Measurements from ENCODE around the gene RNF166. TPM values are rescaled to one million over a fixed set of nuclear protein-coding genes. Genes with fewer than 3 reads are reported as not detected.

Gene RNF166
- total RNA-seq, 1 experiment from 2014 or later: 17.5 TPM

DNA sequence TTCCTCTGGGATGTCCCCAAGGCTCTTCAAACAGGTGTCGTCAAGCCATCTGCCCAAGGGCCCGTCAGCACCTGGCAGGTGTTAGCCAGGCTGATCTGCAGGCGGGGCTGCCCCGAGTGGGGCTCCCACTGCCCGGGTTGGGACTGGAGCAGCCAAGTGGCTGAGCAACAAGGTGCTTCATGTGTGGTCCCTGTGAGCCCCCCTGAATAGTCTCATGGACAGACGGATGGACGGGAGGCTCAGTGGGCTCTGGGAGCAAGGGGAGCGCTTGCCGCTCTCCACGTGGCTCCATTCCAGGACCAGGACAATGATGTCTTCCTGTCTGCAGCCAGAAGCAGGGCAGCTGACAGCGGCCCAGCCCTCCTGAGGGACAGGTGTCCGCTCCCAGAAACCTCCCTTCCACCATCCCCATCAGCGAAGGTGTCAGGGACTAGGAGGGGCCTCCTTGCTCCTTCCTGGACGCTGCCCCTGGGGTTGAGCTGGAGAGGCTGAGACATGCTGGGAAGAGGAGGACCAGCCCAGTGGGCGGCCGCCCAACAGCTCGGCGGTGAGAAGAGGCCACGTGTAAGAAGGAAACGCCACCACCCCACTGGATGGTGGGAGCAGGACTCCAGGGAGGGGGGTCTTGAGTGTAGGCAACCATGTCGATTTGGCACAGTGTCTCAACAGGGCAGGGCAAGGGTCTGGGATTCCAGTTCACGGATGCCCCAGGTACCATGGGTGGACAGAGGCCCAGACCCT is 29.5 kb downstream of the RNF166 start:
- Mint-ChIP-seq H3K27me3 (ENCODE audit: insufficient read depth, unreplicated experiment) (no peaks in the 10 kb centered on the region), H3K36me3 (ENCODE audit: insufficient read depth, unreplicated experiment) (peaks cover 6% of the 10 kb centered on the region), H3K9me3 (ENCODE audit: unreplicated experiment) (no peaks in the 10 kb centered on the region), H3K4me3 (ENCODE audit: unreplicated experiment) (no peak overlapping the region), H3K4me1 (ENCODE audit: insufficient read depth, unreplicated experiment) (no peaks in the 10 kb centered on the region), H3K27ac (ENCODE audit: low read depth, unreplicated experiment) (no peak overlapping the region)
- TF ChIP-seq, protein P1, sequence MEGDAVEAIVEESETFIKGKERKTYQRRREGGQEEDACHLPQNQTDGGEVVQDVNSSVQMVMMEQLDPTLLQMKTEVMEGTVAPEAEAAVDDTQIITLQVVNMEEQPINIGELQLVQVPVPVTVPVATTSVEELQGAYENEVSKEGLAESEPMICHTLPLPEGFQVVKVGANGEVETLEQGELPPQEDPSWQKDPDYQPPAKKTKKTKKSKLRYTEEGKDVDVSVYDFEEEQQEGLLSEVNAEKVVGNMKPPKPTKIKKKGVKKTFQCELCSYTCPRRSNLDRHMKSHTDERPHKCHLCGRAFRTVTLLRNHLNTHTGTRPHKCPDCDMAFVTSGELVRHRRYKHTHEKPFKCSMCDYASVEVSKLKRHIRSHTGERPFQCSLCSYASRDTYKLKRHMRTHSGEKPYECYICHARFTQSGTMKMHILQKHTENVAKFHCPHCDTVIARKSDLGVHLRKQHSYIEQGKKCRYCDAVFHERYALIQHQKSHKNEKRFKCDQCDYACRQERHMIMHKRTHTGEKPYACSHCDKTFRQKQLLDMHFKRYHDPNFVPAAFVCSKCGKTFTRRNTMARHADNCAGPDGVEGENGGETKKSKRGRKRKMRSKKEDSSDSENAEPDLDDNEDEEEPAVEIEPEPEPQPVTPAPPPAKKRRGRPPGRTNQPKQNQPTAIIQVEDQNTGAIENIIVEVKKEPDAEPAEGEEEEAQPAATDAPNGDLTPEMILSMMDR (IDR thresholded peaks at IDR 0.05; ENCODE audit: unreplicated experiment): no peak
- ChIA-PET POLR2A (no interaction called here), CTCF (no interaction called here)
- no peak for DNase-seq (ENCODE audit: unreplicated experiment)
- intact Hi-C loops (cut with micrococcal nuclease): no loop called here
- no TSS peak for BruUV-seq (replicated peaks)

DNA sequence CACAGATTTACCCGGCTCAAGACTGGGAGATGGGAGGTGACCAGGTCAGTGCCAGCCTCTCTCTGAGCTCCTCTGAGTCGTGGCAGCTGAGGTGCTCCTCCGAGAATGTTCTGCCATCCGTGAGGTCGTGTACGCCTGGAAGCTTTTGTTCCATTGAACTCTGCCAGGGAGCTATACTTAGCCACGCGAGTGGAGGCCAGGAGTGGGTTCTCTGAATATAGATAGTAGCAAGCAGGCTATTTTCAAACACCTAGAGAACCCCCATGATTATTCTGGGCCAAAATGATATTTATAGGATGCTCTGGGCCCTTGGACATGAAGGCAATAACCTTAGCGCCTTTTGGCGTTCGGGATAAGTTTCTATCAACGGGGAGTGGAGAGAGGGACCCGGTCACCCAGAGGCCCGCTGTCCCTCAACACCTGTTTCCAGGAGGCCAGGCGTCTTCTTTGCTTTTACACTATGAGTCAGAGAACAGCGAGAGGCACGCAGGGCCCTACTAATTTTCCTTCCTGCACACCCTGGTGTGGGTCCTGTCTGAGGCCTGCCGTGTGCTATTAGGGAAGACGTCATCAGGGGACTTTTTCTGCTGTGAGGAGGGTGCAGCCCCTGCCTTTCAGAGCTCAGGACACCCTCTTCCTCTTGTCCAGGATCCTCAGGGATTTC is 32.4 kb downstream of the RNF166 start:
- no peaks in the 10 kb centered on the region for H3K27me3 Mint-ChIP-seq (ENCODE audit: insufficient read depth, unreplicated experiment)
- POLR2A ChIA-PET: no interaction called here
- H3K4me1 Mint-ChIP-seq (ENCODE audit: insufficient read depth, unreplicated experiment): no peaks in the 10 kb centered on the region
- intact Hi-C loops (cut with micrococcal nuclease): no loop called here
- no TSS peak for BruUV-seq (replicated peaks)
- no peak overlapping the region for H3K4me3 Mint-ChIP-seq (ENCODE audit: unreplicated experiment)
- TF ChIP-seq, protein P1 (IDR thresholded peaks at IDR 0.05; ENCODE audit: unreplicated experiment): no peak
- CTCF ChIA-PET: no interaction called here
- no peaks in the 10 kb centered on the region for H3K9me3 Mint-ChIP-seq (ENCODE audit: unreplicated experiment)
- H3K27ac Mint-ChIP-seq (ENCODE audit: low read depth, unreplicated experiment): no peak overlapping the region
- H3K36me3 Mint-ChIP-seq (ENCODE audit: insufficient read depth, unreplicated experiment): peaks cover 6% of the 10 kb centered on the region
- DNase-seq (ENCODE audit: unreplicated experiment): no peak

DNA sequence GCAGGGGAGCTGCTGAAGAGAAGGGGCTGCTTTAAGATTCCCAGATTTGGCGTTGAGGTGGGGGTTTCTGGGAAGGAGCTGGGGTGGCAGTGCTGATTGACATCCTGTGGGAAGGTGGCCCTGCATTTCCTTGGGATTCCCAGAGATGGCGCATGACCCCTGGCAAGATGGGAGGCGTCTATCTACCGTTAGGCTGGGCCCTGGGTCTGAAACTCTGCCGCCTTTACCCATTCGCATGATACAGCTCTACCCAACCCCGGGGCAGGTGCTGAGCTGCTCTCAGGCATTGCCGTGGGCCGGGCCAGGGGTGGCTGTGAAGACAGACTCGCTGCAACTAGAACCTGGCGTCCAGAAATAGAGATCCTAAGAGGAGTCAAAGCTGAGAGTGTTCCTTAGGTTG is 33.4 kb downstream of the RNF166 start:
- TF ChIP-seq, protein P1 (IDR thresholded peaks at IDR 0.05; ENCODE audit: unreplicated experiment): no peak
- DNase-seq (ENCODE audit: unreplicated experiment): peak; percentile 27
- Mint-ChIP-seq H3K36me3 (ENCODE audit: insufficient read depth, unreplicated experiment) (peaks cover 6% of the 10 kb centered on the region), H3K27ac (ENCODE audit: low read depth, unreplicated experiment) (no peak overlapping the region), H3K27me3 (ENCODE audit: insufficient read depth, unreplicated experiment) (no peaks in the 10 kb centered on the region), H3K9me3 (ENCODE audit: unreplicated experiment) (no peaks in the 10 kb centered on the region), H3K4me1 (ENCODE audit: insufficient read depth, unreplicated experiment) (no peaks in the 10 kb centered on the region), H3K4me3 (ENCODE audit: unreplicated experiment) (no peak overlapping the region)
- ChIA-PET POLR2A (interaction anchor here (0.9 kb wide), 1 partner anchor 14 kb away, joined by 3 read pairs; no protein-coding TSS in a partner anchor), CTCF (interaction anchor here (0.6 to 1.0 kb wide), 4 partner anchors 55 to 120 kb away, joined by 3 to 5 read pairs (median 3); no protein-coding TSS in a partner anchor)
- no TSS peak for BruUV-seq (replicated peaks)
- intact Hi-C loops (cut with micrococcal nuclease): no loop called here

DNA sequence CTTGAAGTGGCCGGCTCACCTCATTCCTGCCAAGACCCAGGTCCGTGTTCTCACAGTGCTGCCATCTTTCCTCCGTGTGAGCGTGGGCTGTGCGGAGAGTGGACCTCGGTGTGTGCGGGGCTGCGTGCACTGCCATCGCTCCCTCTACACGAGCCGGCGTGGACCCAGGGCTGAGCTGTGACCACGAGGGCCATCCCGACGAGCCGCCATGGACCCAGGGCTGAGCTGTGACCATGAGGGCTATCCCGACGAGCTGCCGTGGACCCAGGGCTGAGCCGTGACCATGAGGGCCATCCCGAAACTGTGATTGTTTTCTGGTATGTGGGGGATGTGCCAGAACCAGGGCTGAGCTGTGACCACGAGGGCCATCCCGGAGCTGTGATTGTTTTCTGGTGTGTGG is 34.4 kb downstream of the RNF166 start:
- no TSS peak for BruUV-seq (replicated peaks)
- TF ChIP-seq, protein P1 (IDR thresholded peaks at IDR 0.05; ENCODE audit: unreplicated experiment): no peak
- Mint-ChIP-seq H3K4me3 (ENCODE audit: unreplicated experiment) (no peak overlapping the region), H3K27me3 (ENCODE audit: insufficient read depth, unreplicated experiment) (no peaks in the 10 kb centered on the region), H3K4me1 (ENCODE audit: insufficient read depth, unreplicated experiment) (no peaks in the 10 kb centered on the region), H3K27ac (ENCODE audit: low read depth, unreplicated experiment) (no peak overlapping the region), H3K36me3 (ENCODE audit: insufficient read depth, unreplicated experiment) (peaks cover 4% of the 10 kb centered on the region), H3K9me3 (ENCODE audit: unreplicated experiment) (no peaks in the 10 kb centered on the region)
- intact Hi-C loops (cut with micrococcal nuclease): no loop called here
- no peak for DNase-seq (ENCODE audit: unreplicated experiment)
- POLR2A ChIA-PET: interaction anchor here (0.9 kb wide), 1 partner anchor 15 kb away, joined by 3 read pairs; no protein-coding TSS in a partner anchor
- CTCF ChIA-PET: interaction anchor here (0.6 to 1.0 kb wide), 4 partner anchors 43 to 444 kb away, joined by 3 to 5 read pairs (median 3); no protein-coding TSS in a partner anchor

Measured in MCF 10A (cell line).